Measurements from ENCODE around the gene PVR. TPM values are rescaled to one million over a fixed set of nuclear protein-coding genes. Genes with fewer than 3 reads are reported as not detected.

Gene PVR
- total and polyA plus RNA-seq, 7 donors = 3.0 to 39.4 (median 11.5) TPM

GRCh38 chr19:44660081-44660480 is 16.4 kb downstream of the PVR start:
- intact Hi-C loops (cut with DNase I) = no loop called here
- Histone ChIP-seq H3K36me3 (peaks cover 0 to 78% (median 18%) of the 10 kb centered on the region in 4 donors), H3K27ac (no peak overlapping the region), H3K4me1 (peaks cover 0 to 5% (median 0%) of the 10 kb centered on the region in 4 donors), H3K4me3 (no peak overlapping the region), H3K9me3 (no peaks in the 10 kb centered on the region), H3K27me3 (no peaks in the 10 kb centered on the region)
- DNase-seq = no peak
- WGBS, 2 donors = 77 to 89% methylated on average over 4 of the region's 4 CpGs
- TF ChIP-seq POLR2AphosphoS5 (IDR thresholded peaks at IDR 0.05) (no peak), EP300 (IDR thresholded peaks at IDR 0.05) (no peak), CTCF (IDR thresholded peaks at IDR 0.05) (no peak), POLR2A (IDR thresholded peaks at IDR 0.05) (no peak)

GRCh38 chr19:44661205-44661604 is 17.5 kb downstream of the PVR start:
- peaks cover 0 to 67% (median 18%) of the 10 kb centered on the region in 4 donors for H3K36me3 ChIP-seq
- DNase-seq = no peak

DNA sequence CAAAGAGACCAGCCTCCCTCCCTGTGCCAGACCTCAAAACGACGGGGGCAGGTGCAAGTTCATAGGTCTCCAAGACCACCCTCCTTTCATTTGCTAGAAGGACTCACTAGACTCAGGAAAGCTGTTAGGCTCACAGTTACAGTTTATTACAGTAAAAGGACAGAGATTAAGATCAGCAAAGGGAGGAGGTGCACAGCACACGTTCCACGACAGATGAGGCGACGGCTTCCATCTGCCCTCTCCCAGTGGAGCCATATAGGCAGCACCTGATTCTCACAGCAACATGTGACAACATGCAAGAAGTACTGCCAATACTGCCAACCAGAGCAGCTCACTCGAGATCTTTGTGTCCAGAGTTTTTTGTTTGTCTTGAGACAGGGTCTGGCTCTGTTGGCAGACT is 18.2 kb downstream of the PVR start:
- Histone ChIP-seq H3K4me1 (peaks cover 0 to 5% (median 0%) of the 10 kb centered on the region in 4 donors), H3K27me3 (no peaks in the 10 kb centered on the region), H3K27ac (no peak overlapping the region), H3K36me3 (peaks cover 0 to 60% (median 18%) of the 10 kb centered on the region in 4 donors), H3K9me3 (no peaks in the 10 kb centered on the region), H3K4me3 (no peak overlapping the region)
- WGBS, 2 donors = 76 to 82% methylated on average over 7 of the region's 7 CpGs
- TF ChIP-seq POLR2AphosphoS5 (IDR thresholded peaks at IDR 0.05) (no peak), CTCF (IDR thresholded peaks at IDR 0.05) (no peak), POLR2A (IDR thresholded peaks at IDR 0.05) (no peak), EP300 (IDR thresholded peaks at IDR 0.05) (no peak)
- DNase-seq = no peak
- intact Hi-C loops (cut with DNase I) = no loop called here

More at GRCh38 chr19:44661205-44661604, 17.5 kb downstream of the PVR start:
- 92 to 93% methylated on average over 11 of the region's 11 CpGs for WGBS, 2 donors
- Histone ChIP-seq H3K4me1 (peaks cover 0 to 5% (median 0%) of the 10 kb centered on the region in 4 donors), H3K27me3 (no peaks in the 10 kb centered on the region), H3K27ac (no peak overlapping the region), H3K9me3 (no peaks in the 10 kb centered on the region), H3K4me3 (no peak overlapping the region)
- intact Hi-C loops (cut with DNase I) = no loop called here
- TF ChIP-seq POLR2AphosphoS5 (IDR thresholded peaks at IDR 0.05) = no peak

GRCh38 chr19:44662691-44663385 is 19.1 kb downstream of the PVR start:
- no peak for DNase-seq
- Histone ChIP-seq H3K27ac (no peak overlapping the region), H3K4me1 (no peaks in the 10 kb centered on the region), H3K27me3 (no peaks in the 10 kb centered on the region), H3K9me3 (no peaks in the 10 kb centered on the region), H3K36me3 (peaks cover 0 to 56% (median 16%) of the 10 kb centered on the region in 4 donors), H3K4me3 (no peak overlapping the region)
- no peak for TF ChIP-seq CTCF (IDR thresholded peaks at IDR 0.05)
- TF ChIP-seq POLR2A (IDR thresholded peaks at IDR 0.05) = no peak
- no peak for TF ChIP-seq POLR2AphosphoS5 (IDR thresholded peaks at IDR 0.05)
- no peak for TF ChIP-seq EP300 (IDR thresholded peaks at IDR 0.05)
- intact Hi-C loops (cut with DNase I) = no loop called here
- WGBS, 2 donors = 78 to 83% methylated on average over 7 of the region's 7 CpGs

- Histone ChIP-seq H3K36me3 (peaks cover 0 to 45% (median 12%) of the 10 kb centered on the region in 4 donors), H3K4me3 (no peak overlapping the region), H3K27ac (no peak overlapping the region), H3K27me3 (no peaks in the 10 kb centered on the region), H3K4me1 (no peaks in the 10 kb centered on the region), H3K9me3 (no peaks in the 10 kb centered on the region)
- WGBS, 2 donors = 94 to 99% methylated on average over 5 of the region's 5 CpGs
- no peak for TF ChIP-seq CTCF (IDR thresholded peaks at IDR 0.05)
- no peak for TF ChIP-seq POLR2A (IDR thresholded peaks at IDR 0.05)
- TF ChIP-seq EP300 (IDR thresholded peaks at IDR 0.05) = no peak
- no peak for TF ChIP-seq POLR2AphosphoS5 (IDR thresholded peaks at IDR 0.05)
- no peak for DNase-seq
- intact Hi-C loops (cut with DNase I) = no loop called here
Measured at GRCh38 chr19:44663996-44664395, 20.3 kb downstream of the PVR start.

Measured in sigmoid colon (tissue), 7 donors.